SK-N-SH treated with all-trans-retinoic acid at 6 μM for 48 hours (cell line): ENCODE measurements around the gene DBN1.

ENCODE experiments used
- ATAC-seq: fragments of 200-7000 bp; cut with Tn5 transposase; 3 replicates; pipeline ENCODE4 v1.9.1; 2020; ENCODE audit warnings: mild to moderate bottlenecking, moderate library complexity
- BACH2 ChIP-seq: fragments of 250-450 bp; sonication (Bioruptor Pico); IDR thresholded peaks from 2 replicates; pipeline ENCODE4 v1.9.0; 2021; ENCODE audit warnings: mild to moderate bottlenecking, borderline replicate concordance
- CSDC2 ChIP-seq: fragments of 250-450 bp; sonication (Bioruptor Pico); IDR thresholded peaks from 2 replicates; pipeline ENCODE4 v1.5.0; 2020; ENCODE audit warnings: mild to moderate bottlenecking, moderate library complexity
- CSRNP3 ChIP-seq: fragments of 250-450 bp; sonication (Bioruptor Pico); IDR thresholded peaks from 2 replicates; pipeline ENCODE4 v1.5.1; 2021; ENCODE audit warnings: mild to moderate bottlenecking, moderate library complexity
- ESRRG ChIP-seq: fragments of 250-450 bp; sonication (Bioruptor Pico); IDR thresholded peaks from 2 replicates; pipeline ENCODE4 v1.6.1; 2021; ENCODE audit warnings: mild to moderate bottlenecking
- GLIS3 ChIP-seq: fragments of 250-450 bp; sonication (Bioruptor Pico); IDR thresholded peaks from 2 replicates; pipeline ENCODE4 v1.5.0; 2020; ENCODE audit warnings: mild to moderate bottlenecking, moderate library complexity
- ISL1 ChIP-seq: fragments of 250-450 bp; sonication (Bioruptor Pico); IDR thresholded peaks from 2 replicates; pipeline ENCODE4 v2.1.2; 2022; ENCODE audit warnings: mild to moderate bottlenecking, moderate library complexity
- OSR1 ChIP-seq: fragments of 250-450 bp; sonication (Bioruptor Pico); IDR thresholded peaks from 2 replicates; pipeline ENCODE4 v1.8.0; 2022; ENCODE audit warnings: moderate library complexity, mild to moderate bottlenecking, inconsistent platforms
- PATZ1 ChIP-seq: fragments of 250-450 bp; sonication (Bioruptor Pico); IDR thresholded peaks from 2 replicates; pipeline ENCODE4 v1.8.0; 2020; ENCODE audit warnings: mild to moderate bottlenecking, moderate library complexity, borderline replicate concordance
- POU6F1 ChIP-seq: fragments of 250-450 bp; sonication (Bioruptor Pico); IDR thresholded peaks from 2 replicates; pipeline ENCODE4 v1.8.0; 2021; ENCODE audit warnings: low read depth, mild to moderate bottlenecking, moderate library complexity, borderline replicate concordance
- SNAI2 ChIP-seq: fragments of 250-450 bp; sonication (Bioruptor Pico); IDR thresholded peaks from 2 replicates; pipeline ENCODE4 v1.5.0; 2020; ENCODE audit warnings: mild to moderate bottlenecking, moderate library complexity
- TCF4 ChIP-seq: fragments of 250-450 bp; sonication (Bioruptor Pico); IDR thresholded peaks from 2 replicates; pipeline ENCODE4 v1.8.0; 2021; ENCODE audit warnings: mild to moderate bottlenecking, moderate library complexity, borderline replicate concordance
- TSHZ2 ChIP-seq: fragments of 250-450 bp; sonication (Bioruptor Pico); IDR thresholded peaks from 2 replicates; pipeline ENCODE4 v1.5.0; 2020; ENCODE audit warnings: mild to moderate bottlenecking, moderate library complexity
- ZC3H10 ChIP-seq: fragments of 250-450 bp; sonication (Bioruptor Pico); IDR thresholded peaks from 2 replicates; pipeline ENCODE4 v1.5.1; 2021; ENCODE audit warnings: mild to moderate bottlenecking, moderate library complexity
- ZFP3 ChIP-seq: fragments of 250-450 bp; sonication (Bioruptor Pico); IDR thresholded peaks from 2 replicates; pipeline ENCODE4 v1.5.0; 2020; ENCODE audit warnings: mild to moderate bottlenecking, moderate library complexity
- ZFP30 ChIP-seq: fragments of 450-650 bp; formaldehyde crosslinking; IDR thresholded peaks from 2 replicates; pipeline ENCODE4 v1.5.0; 2022; ENCODE audit warnings: mild to moderate bottlenecking, moderate library complexity
- ZNF70 ChIP-seq: fragments of 450-650 bp; formaldehyde crosslinking; IDR thresholded peaks from 2 replicates; pipeline ENCODE4 v1.5.0; 2020; ENCODE audit warnings: mild to moderate bottlenecking, moderate library complexity

Gene DBN1

GRCh38 chr5:177500685-177501522 lies 27.5 kb upstream of the DBN1 start:
- TF ChIP-seq ISL1 (CRISPR knock-in tag), result no peak
- TF ChIP-seq CSDC2 (CRISPR knock-in tag), result no peak
- TF ChIP-seq TCF4 (CRISPR knock-in tag), result no peak
- ATAC-seq, result peak; percentile 64

- TF ChIP-seq SNAI2 (CRISPR knock-in tag) (no peak), OSR1 (CRISPR knock-in tag) (no peak), POU6F1 (CRISPR knock-in tag) (no peak), PATZ1 (no peak), ZFP3 (CRISPR knock-in tag) (no peak), TSHZ2 (no peak), TCF4 (CRISPR knock-in tag) (no peak), CSRNP3 (CRISPR knock-in tag) (no peak), ESRRG (CRISPR knock-in tag) (no peak)
- ATAC-seq, result no peak
Measured at GRCh38 chr5:177499842-177500241, 26.4 kb upstream of the DBN1 start.

GRCh38 chr5:177498013-177498787 lies 24.8 kb upstream of the DBN1 start:
- no peak for TF ChIP-seq TCF4 (CRISPR knock-in tag)
- no peak for TF ChIP-seq ZNF70 (CRISPR knock-in tag)
- no peak for TF ChIP-seq OSR1 (CRISPR knock-in tag)
- TF ChIP-seq SNAI2 (CRISPR knock-in tag), result no peak
- no peak for TF ChIP-seq TSHZ2
- TF ChIP-seq ZC3H10 (CRISPR knock-in tag), result no peak
- TF ChIP-seq GLIS3 (CRISPR knock-in tag), result no peak
- no peak for TF ChIP-seq POU6F1 (CRISPR knock-in tag)
- no peak for TF ChIP-seq BACH2 (CRISPR knock-in tag)
- TF ChIP-seq ZFP30 (CRISPR knock-in tag), result no peak
- TF ChIP-seq ESRRG (CRISPR knock-in tag), result no peak
- no peak for TF ChIP-seq CSDC2 (CRISPR knock-in tag)
- ATAC-seq, result no peak
